Mucosa of stomach (tissue), 1 donor: ENCODE results near the gene MVP.
"Not testable (repeated sequence)": the region's sequence is repeated elsewhere in the genome, so short reads cannot be mapped to it uniquely, and the experiment has no call there.

ENCODE experiments used
- H3K27me3 ChIP-seq: one replicate; pipeline ENCODE4 v1.7.0; 2013; ENCODE audit warnings: mild to moderate bottlenecking, low read length; ENCODE audit not compliant: control insufficient read depth, insufficient read depth
- H3K36me3 ChIP-seq: one replicate; pipeline ENCODE4 v1.7.0; 2013; ENCODE audit warnings: low read length; ENCODE audit not compliant: control insufficient read depth, insufficient read depth
- H3K4me1 ChIP-seq: one replicate; pipeline ENCODE4 v1.7.0; 2013; ENCODE audit warnings: mild to moderate bottlenecking, low read length; ENCODE audit not compliant: control insufficient read depth, insufficient read depth
- H3K4me3 ChIP-seq: one replicate; pipeline ENCODE4 v1.7.0; 2013; ENCODE audit warnings: low read length
- H3K9ac ChIP-seq: one replicate; pipeline ENCODE4 v1.7.0; 2013; ENCODE audit warnings: mild to moderate bottlenecking, low read length, moderate library complexity
- H3K9me3 ChIP-seq: one replicate; pipeline ENCODE4 v1.7.0; 2013; ENCODE audit warnings: mild to moderate bottlenecking, low read length, moderate library complexity; ENCODE audit not compliant: control insufficient read depth
- donor health status: Pancreatic carcinoma.

MVP gene

DNA sequence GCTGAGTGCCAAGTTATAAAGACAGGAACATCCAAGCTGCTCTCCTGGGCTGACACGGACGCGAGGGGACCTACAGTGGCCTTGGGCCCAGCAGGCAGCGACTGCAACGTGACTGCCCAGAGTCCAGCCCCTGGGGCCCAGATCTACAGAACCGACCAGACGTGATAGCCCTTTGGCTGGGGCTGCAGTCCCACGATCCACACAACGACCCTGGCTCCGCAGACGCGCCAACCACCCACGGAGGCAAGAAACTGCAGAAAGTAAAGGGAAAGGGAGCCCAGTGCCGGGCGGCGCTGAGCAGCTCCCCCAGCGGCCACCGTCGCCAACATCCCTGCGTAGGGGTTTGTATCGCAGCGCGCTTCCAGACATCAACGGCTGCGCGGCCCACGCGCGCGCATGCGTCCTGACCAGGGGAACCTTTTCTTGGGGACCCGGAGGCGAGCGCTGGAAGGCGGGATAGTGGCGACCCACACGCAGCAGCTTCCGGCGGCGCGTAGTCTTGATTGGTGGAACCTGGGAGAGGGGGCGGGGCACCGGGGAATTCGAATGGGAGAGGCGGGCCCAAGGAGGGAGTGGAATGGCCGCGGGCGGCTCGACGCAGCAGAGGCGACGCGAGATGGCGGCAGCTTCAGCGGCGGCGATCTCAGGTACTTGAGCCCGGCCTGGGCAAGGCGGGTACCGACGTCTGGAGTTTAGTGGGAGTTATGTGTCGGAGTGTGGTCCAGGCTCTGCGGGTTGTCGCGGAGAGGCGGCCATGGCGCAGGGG, 29.9 kb upstream of the MVP start, which contains the start of gene KIF22:
TSS of gene KIF22 (plus strand) at position 569 of the 766 bp plus-strand sequence. CDS start at position 578, 9 bp downstream.
- H3K4me1 ChIP-seq: no peaks in the 10 kb centered on the region
- H3K9ac ChIP-seq: peak within 1 kb of the TSS; percentile 79
- no peaks in the 10 kb centered on the region for H3K36me3 ChIP-seq
- no peaks in the 10 kb centered on the region for H3K9me3 ChIP-seq
- no peaks in the 10 kb centered on the region for H3K27me3 ChIP-seq
- peak within 1 kb of the TSS; percentile 48 for H3K4me3 ChIP-seq

DNA sequence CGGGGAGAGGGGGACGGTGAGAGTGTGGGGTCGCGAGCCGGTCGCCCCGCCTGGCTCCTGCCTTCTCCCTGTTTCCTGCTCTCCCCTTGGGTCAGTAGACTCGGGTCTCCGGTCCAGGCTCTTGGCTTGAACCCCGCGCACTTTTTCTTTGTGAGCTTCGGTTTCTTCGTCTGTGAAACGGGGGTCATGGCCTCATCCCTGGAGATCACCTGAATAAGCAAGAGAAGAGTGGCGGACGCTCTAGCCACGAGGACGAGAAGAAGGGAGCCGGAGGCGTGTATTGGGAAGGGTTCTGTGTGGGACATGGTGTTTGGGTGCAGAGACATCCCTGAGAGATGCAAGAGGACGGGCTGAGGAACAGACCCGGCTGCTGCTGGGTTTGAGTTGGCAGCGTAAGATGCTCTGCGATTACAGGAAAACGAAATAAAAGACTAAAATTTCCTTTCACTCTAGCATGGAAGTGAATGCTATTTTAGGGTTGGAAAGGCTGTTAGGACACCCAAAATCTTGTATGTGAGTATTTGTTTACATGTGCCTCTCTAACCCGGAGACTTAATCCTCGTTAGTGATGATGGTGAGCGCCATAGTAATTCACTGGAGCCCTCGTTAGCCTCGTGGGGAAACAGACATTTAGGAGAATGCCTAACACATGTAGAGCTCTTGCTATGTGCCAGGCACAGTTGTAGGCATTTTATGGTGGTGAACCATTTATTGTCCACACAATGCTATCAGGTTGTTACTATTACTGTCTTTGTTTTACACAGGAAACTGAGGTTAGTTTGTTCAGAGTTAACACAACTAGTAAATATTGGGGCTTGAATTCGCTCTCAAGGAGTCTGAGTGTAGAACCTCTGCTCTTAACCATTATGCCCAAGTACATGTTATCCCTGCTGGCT, 29.1 kb upstream of the MVP start:
- Histone ChIP-seq H3K36me3 (no peaks in the 10 kb centered on the region), H3K9me3 (no peaks in the 10 kb centered on the region), H3K4me1 (no peaks in the 10 kb centered on the region), H3K9ac (peak overlapping the region; percentile 71), H3K4me3 (peak overlapping the region; percentile 48), H3K27me3 (no peaks in the 10 kb centered on the region)

DNA sequence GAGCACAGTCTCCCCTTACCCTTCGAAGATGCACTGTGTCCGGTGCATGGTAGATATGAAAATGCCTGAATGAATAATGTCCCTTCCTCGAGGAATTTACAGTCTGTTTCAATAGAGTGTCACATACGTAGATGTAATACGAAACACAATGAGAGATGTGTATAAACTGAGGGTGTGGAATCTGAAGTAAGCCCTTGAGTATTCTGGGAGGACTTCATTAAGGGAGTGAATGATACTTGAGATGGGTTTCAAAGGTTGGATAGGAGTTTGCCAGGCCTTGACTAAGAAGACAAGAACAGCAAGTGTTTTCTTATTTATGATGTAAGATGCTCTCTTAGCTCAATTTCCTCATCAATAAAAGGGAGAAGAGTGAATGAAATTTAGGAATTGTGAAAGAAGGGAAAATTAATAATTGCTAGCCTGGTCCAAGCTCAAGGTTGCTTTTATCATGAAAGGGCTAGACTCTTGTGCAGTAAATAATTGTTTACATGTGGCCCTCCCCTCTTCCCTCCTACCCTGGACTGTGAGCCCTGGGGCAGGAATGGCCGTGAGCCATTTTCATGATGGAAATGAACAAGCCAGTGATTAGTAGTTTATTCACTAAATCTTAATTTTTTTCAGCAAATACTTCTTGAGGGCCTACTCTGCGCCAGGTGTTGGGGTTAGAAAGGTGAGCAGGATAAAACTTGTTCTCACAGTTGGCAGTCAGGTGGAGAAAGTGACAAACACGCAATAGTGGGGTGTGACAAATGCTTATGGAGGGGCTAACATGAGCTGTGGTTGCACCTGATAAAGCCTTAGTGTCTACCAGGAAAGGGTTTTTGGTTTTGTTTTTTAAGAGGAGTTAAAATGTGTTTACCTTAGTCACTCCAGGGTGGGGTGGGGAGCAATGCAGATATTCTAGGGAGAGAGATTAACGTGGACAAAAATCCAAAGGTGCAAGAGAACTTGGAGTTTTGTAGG, 28.1 kb upstream of the MVP start:
- Histone ChIP-seq H3K9me3 (no peaks in the 10 kb centered on the region), H3K27me3 (no peaks in the 10 kb centered on the region), H3K4me1 (no peaks in the 10 kb centered on the region), H3K36me3 (no peaks in the 10 kb centered on the region), H3K9ac (no peak overlapping the region), H3K4me3 (peak overlapping the region; percentile 48)

DNA sequence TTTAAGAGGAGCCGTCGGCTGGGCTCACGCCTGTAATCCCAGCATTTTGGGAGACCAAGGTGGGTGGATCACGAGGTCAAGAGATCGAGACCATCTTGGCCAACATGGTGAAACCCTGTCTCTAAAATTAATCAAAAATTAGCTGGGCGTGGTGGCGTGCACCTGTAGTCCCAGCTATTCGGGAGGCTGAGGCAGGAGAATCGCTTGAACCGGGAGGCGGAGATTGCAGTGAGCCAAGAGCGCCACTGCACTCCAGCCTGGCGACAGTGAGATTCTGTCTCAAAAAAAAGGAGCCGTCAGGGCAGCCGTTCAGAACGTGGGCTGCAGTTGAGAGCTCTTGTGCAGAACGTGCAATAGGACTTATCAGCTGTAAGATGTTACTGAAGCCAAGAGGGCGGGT, 27.1 kb upstream of the MVP start:
- H3K4me1 ChIP-seq, H3K9ac ChIP-seq, H3K36me3 ChIP-seq, H3K27me3 ChIP-seq, H3K9me3 ChIP-seq, H3K4me3 ChIP-seq: not testable (repeated sequence)

DNA sequence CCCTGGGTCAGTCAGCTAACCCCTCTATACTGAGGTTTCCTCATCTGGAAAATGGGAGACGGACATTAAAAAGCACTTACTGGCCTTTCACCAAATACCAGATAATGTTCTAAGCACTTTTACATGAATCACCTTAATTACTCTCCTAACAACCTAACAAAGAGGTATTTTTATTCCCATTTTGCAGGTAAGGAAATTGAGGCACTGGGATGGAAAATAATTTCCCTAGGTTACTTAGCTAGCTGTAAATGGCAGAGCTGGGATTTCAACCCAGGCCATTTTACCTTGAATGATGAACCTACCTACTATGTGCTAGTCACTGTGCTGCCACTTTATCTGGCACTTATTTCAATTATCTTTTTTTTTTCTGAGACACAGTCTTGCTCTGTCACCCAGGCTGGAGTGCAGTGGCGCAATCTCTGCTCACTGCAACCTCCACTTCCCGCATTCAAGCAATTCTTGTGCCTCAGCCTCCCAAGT, 26.0 kb upstream of the MVP start:
- Histone ChIP-seq H3K4me1 (no peaks in the 10 kb centered on the region), H3K9me3 (no peaks in the 10 kb centered on the region), H3K9ac (no peak overlapping the region), H3K27me3 (no peaks in the 10 kb centered on the region), H3K4me3 (no peak overlapping the region), H3K36me3 (peaks cover 13% of the 10 kb centered on the region)

DNA sequence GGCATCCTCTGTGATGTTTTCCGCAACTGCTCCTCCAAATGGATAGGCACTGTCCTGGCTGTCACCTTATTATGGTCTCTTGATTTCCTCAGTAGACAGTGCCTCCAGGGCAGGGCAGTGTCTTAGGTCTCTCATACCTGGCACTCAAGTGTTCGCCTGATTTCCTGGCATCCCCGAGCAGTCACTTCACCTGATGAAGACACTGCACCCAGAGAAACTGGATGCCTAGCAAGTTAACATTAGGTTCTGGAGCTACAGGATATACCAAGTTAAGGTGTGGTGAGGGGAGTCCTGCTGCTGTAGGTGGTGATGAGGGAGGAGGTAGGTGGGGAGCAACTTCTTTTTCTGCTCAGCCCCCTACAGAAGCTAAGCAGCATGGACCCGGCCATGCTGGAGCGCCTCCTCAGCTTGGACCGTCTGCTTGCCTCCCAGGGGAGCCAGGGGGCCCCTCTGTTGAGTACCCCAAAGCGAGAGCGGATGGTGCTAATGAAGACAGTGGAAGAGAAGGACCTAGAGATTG, 17.8 kb upstream of the MVP start:
- no peaks in the 10 kb centered on the region for H3K9me3 ChIP-seq
- H3K4me3 ChIP-seq: no peak overlapping the region
- no peak overlapping the region for H3K9ac ChIP-seq
- no peaks in the 10 kb centered on the region for H3K27me3 ChIP-seq
- H3K36me3 ChIP-seq: peaks cover 16% of the 10 kb centered on the region
- H3K4me1 ChIP-seq: peaks cover 12% of the 10 kb centered on the region

DNA sequence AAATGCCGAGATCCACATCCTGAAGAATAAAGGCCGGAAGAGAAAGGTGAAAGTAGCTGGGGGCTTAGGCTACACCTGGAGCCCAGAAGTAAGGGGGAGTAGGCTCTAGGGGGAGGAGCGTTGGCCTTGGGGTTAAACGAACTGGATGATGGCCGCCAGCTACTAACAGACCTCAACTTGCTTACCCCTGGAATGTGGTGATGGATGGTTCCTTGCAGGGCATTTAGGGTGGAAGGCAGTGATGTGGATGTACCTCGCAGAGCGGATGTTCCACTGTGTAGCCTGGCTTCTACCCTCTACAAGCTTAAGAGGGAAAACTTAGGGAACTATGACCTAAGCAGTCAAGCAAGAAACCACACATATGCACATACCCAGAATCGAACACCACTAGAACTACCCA, 16.2 kb upstream of the MVP start:
- no peaks in the 10 kb centered on the region for H3K27me3 ChIP-seq
- no peaks in the 10 kb centered on the region for H3K9me3 ChIP-seq
- peaks cover 27% of the 10 kb centered on the region for H3K4me1 ChIP-seq
- H3K4me3 ChIP-seq: no peak overlapping the region
- H3K36me3 ChIP-seq: peaks cover 10% of the 10 kb centered on the region
- peak overlapping the region; percentile 96 for H3K9ac ChIP-seq

DNA sequence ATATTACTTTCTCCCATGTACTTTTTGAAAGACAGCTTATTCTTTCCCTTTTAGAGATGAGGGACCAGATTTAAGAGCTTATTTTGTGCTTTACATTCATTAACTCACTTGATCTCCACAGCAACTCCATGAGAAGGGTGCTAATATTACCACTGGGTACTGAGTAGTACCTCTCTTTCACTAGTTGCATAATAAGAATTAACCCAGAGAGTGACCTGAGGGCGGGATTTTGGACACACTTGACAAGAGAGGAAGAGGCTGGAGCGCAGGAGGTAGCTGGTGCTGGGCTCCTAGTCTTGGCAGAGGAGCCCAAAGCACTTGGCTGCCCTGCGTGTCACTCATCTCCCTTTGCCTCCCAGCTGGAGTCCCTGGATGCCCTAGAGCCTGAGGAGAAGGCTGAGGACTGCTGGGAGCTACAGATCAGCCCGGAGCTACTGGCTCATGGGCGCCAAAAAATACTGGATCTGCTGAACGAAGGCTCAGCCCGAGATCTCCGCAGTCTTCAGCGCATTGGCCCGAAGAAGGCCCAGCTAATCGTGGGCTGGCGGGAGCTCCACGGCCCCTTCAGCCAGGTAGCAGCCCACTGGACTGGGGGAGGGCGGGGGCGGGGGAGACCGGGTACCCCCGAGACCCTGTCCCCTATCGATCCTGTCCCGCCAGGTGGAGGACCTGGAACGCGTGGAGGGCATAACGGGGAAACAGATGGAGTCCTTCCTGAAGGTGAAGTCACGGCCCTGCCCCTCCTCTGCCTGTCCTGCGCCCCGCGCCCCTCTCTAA, 15.6 kb upstream of the MVP start:
- Histone ChIP-seq H3K9me3 (no peaks in the 10 kb centered on the region), H3K36me3 (peaks cover 5% of the 10 kb centered on the region), H3K27me3 (no peaks in the 10 kb centered on the region), H3K4me3 (peak overlapping the region; percentile 67), H3K4me1 (peaks cover 33% of the 10 kb centered on the region), H3K9ac (peak overlapping the region; percentile 96)

DNA sequence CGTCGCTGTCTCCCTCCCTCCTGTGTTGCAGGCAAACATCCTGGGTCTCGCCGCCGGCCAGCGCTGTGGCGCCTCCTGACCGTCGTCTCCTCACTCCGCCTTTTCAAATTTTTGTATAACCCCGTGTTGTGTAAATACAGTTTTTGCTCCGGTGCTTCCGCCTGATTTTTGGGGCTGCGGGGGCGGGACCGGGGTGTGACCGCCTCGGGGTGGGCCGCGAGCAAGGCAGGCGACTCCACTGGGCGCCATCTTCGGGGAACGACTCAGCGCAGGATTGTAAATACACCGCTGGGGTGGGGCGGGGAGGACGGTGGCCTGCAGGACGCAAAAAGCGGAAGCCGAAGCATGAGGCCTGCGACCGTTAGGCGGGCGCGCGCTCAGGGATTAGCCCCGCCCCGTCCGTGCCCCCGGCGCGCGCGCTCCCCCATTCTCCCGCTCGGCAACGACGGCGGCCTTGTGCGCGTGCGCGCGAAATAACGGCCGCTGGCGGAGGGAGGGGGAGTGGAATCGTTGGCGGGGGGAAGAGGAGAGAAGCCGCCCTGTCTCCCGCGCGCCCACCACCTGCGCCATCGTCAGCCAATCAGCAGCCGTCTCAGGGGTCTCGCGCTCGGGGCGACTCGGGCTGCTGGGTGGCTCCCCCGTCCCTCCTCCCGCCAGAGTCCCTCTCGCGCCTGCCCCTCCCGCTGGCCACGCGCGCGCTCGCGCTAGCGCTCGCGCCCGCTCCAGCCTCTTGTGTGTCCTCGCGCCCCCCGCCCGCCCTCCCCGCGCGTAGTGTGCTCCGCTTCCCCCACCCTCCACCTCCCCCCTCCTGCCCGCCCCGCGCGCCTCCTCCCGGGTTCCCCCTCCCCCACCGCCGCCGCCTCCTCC, 14.8 kb upstream of the MVP start:
- Histone ChIP-seq H3K4me3 (peak overlapping the region; percentile 67), H3K4me1 (peaks cover 39% of the 10 kb centered on the region), H3K36me3 (peaks cover 5% of the 10 kb centered on the region), H3K27me3 (no peaks in the 10 kb centered on the region), H3K9me3 (no peaks in the 10 kb centered on the region), H3K9ac (peak overlapping the region; percentile 96)

DNA sequence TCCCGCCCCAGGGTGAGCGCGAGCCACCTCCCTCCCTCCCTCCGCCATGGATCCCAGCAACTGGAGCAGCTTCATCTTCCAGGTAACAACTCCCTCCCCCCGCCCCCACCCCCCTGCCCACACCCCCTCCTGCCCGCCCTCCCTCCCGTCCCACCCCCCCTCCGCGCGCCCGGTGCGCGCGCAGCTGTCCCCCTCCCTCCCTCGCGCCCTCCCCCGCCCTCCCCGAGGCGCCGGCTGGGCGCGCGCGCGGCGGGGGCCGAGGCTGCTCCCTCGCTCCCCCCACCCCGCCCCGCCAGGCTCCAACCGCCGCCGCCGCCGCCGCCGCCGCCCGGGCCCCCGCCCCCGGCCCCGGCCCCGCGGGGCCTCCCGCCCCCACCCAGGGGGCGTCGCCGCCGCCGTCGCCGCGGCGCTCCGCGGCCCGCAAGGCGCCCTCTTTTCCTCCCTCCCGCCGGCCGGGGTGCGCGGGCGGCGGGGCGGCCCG, 14.1 kb upstream of the MVP start, which contains the start of gene MAZ:
TSS of gene MAZ (plus strand) at position 431 of the 481 bp plus-strand sequence. CDS start 173 bp downstream, outside the sequence.
- H3K27me3 ChIP-seq: no peaks in the 10 kb centered on the region
- H3K36me3 ChIP-seq: peaks cover 5% of the 10 kb centered on the region
- peak within 1 kb of the TSS; percentile 96 for H3K9ac ChIP-seq
- H3K4me3 ChIP-seq: peak within 1 kb of the TSS; percentile 67
- H3K4me1 ChIP-seq: peaks cover 46% of the 10 kb centered on the region
- H3K9me3 ChIP-seq: no peaks in the 10 kb centered on the region
